Middle frontal gyrus (tissue), 1 donor: Measurements from ENCODE around the gene CDK14.
"Not testable (repeated sequence)": the region's sequence is repeated elsewhere in the genome, so short reads cannot be mapped to it uniquely, and the experiment has no call there.

Source experiments
- DNase-seq: peaks from one replicate; pipeline ENCODE4 v3.0.0-alpha.2; 2015; ENCODE audit warnings: low spot score; ENCODE audit errors: extremely low spot score

CDK14 gene

GRCh38 chr7:90777886-90778285 is 181.8 kb downstream of the CDK14 start:
- DNase-seq = no peak

- no peak for DNase-seq
Measured at GRCh38 chr7:90788052-90788451, 191.9 kb downstream of the CDK14 start.

- DNase-seq = no peak
Measured at GRCh38 chr7:90789736-90790306, 193.7 kb downstream of the CDK14 start.

- no peak for DNase-seq
Measured at GRCh38 chr7:90791596-90791995, 195.5 kb downstream of the CDK14 start.

- no peak for DNase-seq
Measured at GRCh38 chr7:90792301-90792700, 196.2 kb downstream of the CDK14 start.

- not testable (repeated sequence) for DNase-seq
Measured at GRCh38 chr7:90794234-90794633, 198.1 kb downstream of the CDK14 start.

- no peak for DNase-seq
Measured at GRCh38 chr7:90797596-90797995, 201.5 kb downstream of the CDK14 start.

- no peak for DNase-seq
Measured at GRCh38 chr7:90804370-90804769, 208.2 kb downstream of the CDK14 start.

GRCh38 chr7:90815552-90815951 is 219.4 kb downstream of the CDK14 start:
- DNase-seq = not testable (repeated sequence)

- DNase-seq = no peak
Measured at GRCh38 chr7:90816511-90817142, 220.5 kb downstream of the CDK14 start.

GRCh38 chr7:90817151-90817550 is 221.0 kb downstream of the CDK14 start:
- no peak for DNase-seq

GRCh38 chr7:90817846-90818245 is 221.7 kb downstream of the CDK14 start:
- DNase-seq = no peak

- DNase-seq = no peak
Measured at GRCh38 chr7:90818341-90818740, 222.2 kb downstream of the CDK14 start.

- no peak for DNase-seq
Measured at GRCh38 chr7:90821961-90822620, 226.0 kb downstream of the CDK14 start.

GRCh38 chr7:90824386-90825307 is 228.5 kb downstream of the CDK14 start:
- DNase-seq = no peak

GRCh38 chr7:90825779-90826178 is 229.7 kb downstream of the CDK14 start:
- DNase-seq = no peak

GRCh38 chr7:90828601-90829000 is 232.5 kb downstream of the CDK14 start:
- no peak for DNase-seq

- no peak for DNase-seq
Measured at GRCh38 chr7:90830308-90830707, 234.2 kb downstream of the CDK14 start.

GRCh38 chr7:90832726-90833125 is 236.6 kb downstream of the CDK14 start:
- DNase-seq = no peak

GRCh38 chr7:90833443-90833842 is 237.3 kb downstream of the CDK14 start:
- no peak for DNase-seq

GRCh38 chr7:90834771-90835170 is 238.7 kb downstream of the CDK14 start:
- DNase-seq = no peak

GRCh38 chr7:90835861-90836260 is 239.7 kb downstream of the CDK14 start:
- DNase-seq = no peak
